Left forelimb (tissue), 1 donor: ENCODE data around the gene GPR12.

ENCODE experiments used
- DNase-seq: peaks from one replicate; pipeline ENCODE4 v3.0.0-alpha.2; 2018; ENCODE audit warnings: low spot score

The GPR12 gene

GRCh38 chr13:26759907-26760831, at the start of gene GPR12:
TSS of gene GPR12 (minus strand) at chr13:26760786. CDS start at chr13:26759827, 959 bp downstream.
- DNase-seq: peak; percentile 75

- no peak for DNase-seq
Observed at GRCh38 chr13:26810095-26810494, 49.5 kb upstream of the GPR12 start.

- DNase-seq: no peak
Observed at GRCh38 chr13:26806891-26807290, 46.3 kb upstream of the GPR12 start.

- no peak for DNase-seq
Observed at GRCh38 chr13:26787961-26788360, 27.4 kb upstream of the GPR12 start.

GRCh38 chr13:26786651-26787295, 26.2 kb upstream of the GPR12 start:
- no peak for DNase-seq

- no peak for DNase-seq
Observed at GRCh38 chr13:26785838-26786630, 25.4 kb upstream of the GPR12 start.

GRCh38 chr13:26784704-26785639, 24.4 kb upstream of the GPR12 start:
- no peak for DNase-seq

GRCh38 chr13:26780411-26780810, 19.8 kb upstream of the GPR12 start:
- no peak for DNase-seq

- no peak for DNase-seq
Observed at GRCh38 chr13:26779321-26779720, 18.7 kb upstream of the GPR12 start.

- no peak for DNase-seq
Observed at GRCh38 chr13:26772531-26772930, 11.9 kb upstream of the GPR12 start.

GRCh38 chr13:26771796-26772195, 11.2 kb upstream of the GPR12 start:
- DNase-seq: no peak

GRCh38 chr13:26762745-26763345, 2.3 kb upstream of the GPR12 start:
- no peak for DNase-seq

- DNase-seq: no peak
Observed at GRCh38 chr13:26760832-26761582, 421 bp upstream of the GPR12 start.

- no peak for DNase-seq
Observed at GRCh38 chr13:26759249-26759906, 1.2 kb downstream of the GPR12 start.

- no peak for DNase-seq
Observed at GRCh38 chr13:26758496-26759157, 2.0 kb downstream of the GPR12 start.

GRCh38 chr13:26756961-26757360, 3.6 kb downstream of the GPR12 start:
- no peak for DNase-seq

- DNase-seq: no peak
Observed at GRCh38 chr13:26752671-26753070, 7.9 kb downstream of the GPR12 start.

- DNase-seq: no peak
Observed at GRCh38 chr13:26749905-26750304, 10.7 kb downstream of the GPR12 start.

- no peak for DNase-seq
Observed at GRCh38 chr13:26749285-26749684, 11.3 kb downstream of the GPR12 start.
